T-helper 17 cell (primary cell): ENCODE results near the gene OR10G4. TPM values are rescaled to one million over a fixed set of nuclear protein-coding genes. Genes with fewer than 3 reads are reported as not detected.

Experiments
- ATAC-seq: fragments of 150-1000 bp; cut with Tn5 transposase; 2 replicates; pipeline ENCODE4 v1.10.0; 2021; ENCODE audit warnings: mild to moderate bottlenecking, moderate library complexity
- DNase-seq, 3 donors: peaks; one replicate each; pipeline versions ENCODE4 v3.0.0 to v3.0.0-alpha.2; 2020 to 2021
- H3K9me3 ChIP-seq: one replicate; pipeline ENCODE4 v1.7.0; 2013; ENCODE audit warnings: low read length, mild to moderate bottlenecking; ENCODE audit not compliant: control insufficient read depth, poor library complexity, severe bottlenecking
- H3K27ac Mint-ChIP-seq: one replicate; pipeline ENCODE4 v1.8.0; 2022; ENCODE audit warnings: mild to moderate bottlenecking, moderate library complexity, mixed read lengths
- H3K27me3 Mint-ChIP-seq: one replicate; pipeline ENCODE4 v1.8.0; 2022; ENCODE audit warnings: mixed read lengths
- H3K36me3 Mint-ChIP-seq: one replicate; pipeline ENCODE4 v1.8.0; 2022; ENCODE audit warnings: low read depth, mixed read lengths
- H3K4me1 Mint-ChIP-seq: one replicate; pipeline ENCODE4 v1.8.0; 2022; ENCODE audit warnings: mild to moderate bottlenecking, mixed read lengths
- H3K4me3 Mint-ChIP-seq: one replicate; pipeline ENCODE4 v1.8.0; 2022; ENCODE audit warnings: mild to moderate bottlenecking, moderate library complexity, mixed read lengths
- total RNA-seq, 4 donors: library from RNA in 2 of 4; stranded (reverse) in 2 of 4; gene quantifications; one replicate each; pipeline ENCODE4 v1.2.3 and lab custom pipeline; 2022 to 2026

OR10G4 gene
- total RNA-seq, 2 donors from 2014 or later: not detected

DNA sequence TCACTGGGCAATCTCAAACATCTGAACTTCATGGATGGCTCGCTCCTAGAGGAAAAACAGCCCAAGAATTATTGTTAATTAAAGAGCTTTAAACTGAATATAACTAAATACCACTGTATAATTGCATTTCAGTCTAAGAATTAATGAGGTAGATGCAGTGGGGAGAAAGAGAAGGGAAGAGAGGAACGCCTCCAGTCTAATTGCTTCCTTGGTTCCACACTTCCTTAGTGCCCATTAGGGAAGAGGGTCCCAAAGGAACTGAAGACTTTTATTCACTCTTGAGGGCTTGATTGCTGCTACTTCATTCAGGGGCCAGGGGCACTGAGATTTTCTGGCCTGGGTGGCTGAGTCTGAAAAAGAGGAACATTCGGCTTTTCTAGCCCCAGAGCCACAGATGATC, 40.2 kb downstream of the OR10G4 start:
- no peak for ATAC-seq
- Mint-ChIP-seq H3K27ac (no peak overlapping the region), H3K27me3 (peaks cover 23% of the 10 kb centered on the region), H3K36me3 (no peaks in the 10 kb centered on the region), H3K4me1 (no peaks in the 10 kb centered on the region), H3K4me3 (no peak overlapping the region)
- DNase-seq: no peak
- H3K9me3 ChIP-seq: no peaks in the 10 kb centered on the region

Other genes with a start within 250 kb of the OR10G4 start
- gene OR6M1, start 206.6 kb upstream of the OR10G4 start, total RNA-seq: not detected
- gene TMEM225, start 127.3 kb upstream of the OR10G4 start, total RNA-seq: not detected
- gene OR8D4, start 110.8 kb upstream of the OR10G4 start, total RNA-seq: not detected
- not detected for gene OR4D5, start 73.4 kb upstream of the OR10G4 start, total RNA-seq
- not detected for gene OR6T1, start 69.2 kb upstream of the OR10G4 start, total RNA-seq
- gene OR10S1, start 35.2 kb upstream of the OR10G4 start, total RNA-seq: not detected
- gene OR10G6, start 17.8 kb upstream of the OR10G4 start, total RNA-seq: not detected
- not detected for gene OR10G9, start 10.0 kb downstream of the OR10G4 start, total RNA-seq
- not detected for gene OR10G8, start 13.8 kb downstream of the OR10G4 start, total RNA-seq
- gene OR10G7, start 28.3 kb downstream of the OR10G4 start, total RNA-seq: not detected
- 1 to 10 TPM; 4.7 to 5.4 TPM for gene VWA5A, start 102.5 kb downstream of the OR10G4 start, total RNA-seq
- gene OR10D3, start 170.3 kb downstream of the OR10G4 start, total RNA-seq: not detected
- gene OR8G1, start 228.1 kb downstream of the OR10G4 start, total RNA-seq: not detected
- not detected for gene OR8G5, start 243.4 kb downstream of the OR10G4 start, total RNA-seq